Activated CD4-positive, alpha-beta T cell treated with anti-CD3 and anti-CD28 coated beads for 36 hours (primary cell): Measurements from ENCODE around the gene SFMBT2. TPM values are rescaled to one million over a fixed set of nuclear protein-coding genes. Genes with fewer than 3 reads are reported as not detected.

Experiments
- ATAC-seq: fragments of 200-7000 bp; cut with Tn5 transposase; one replicate; pipeline ENCODE4 v1.10.0; 2021; ENCODE audit warnings: mild to moderate bottlenecking, moderate library complexity
- CTCF ChIA-PET: fragments of 350-600 bp; sonication (Branson Sonifier 250); formaldehyde crosslinking; loops from one replicate; lab custom pipeline; 2021; ENCODE audit warnings: antibody characterized with exemption; lab: Charles Lee
- POLR2A ChIA-PET: fragments of 350-600 bp; sonication (Branson Sonifier 250); formaldehyde crosslinking; loops from one replicate; lab custom pipeline; 2021; ENCODE audit warnings: antibody characterized with exemption, inconsistent platforms; lab: Charles Lee
- DNase-seq: peaks from one replicate; pipeline ENCODE4 v3.0.0-alpha.2; 2020
- H3K27ac Mint-ChIP-seq: one replicate; pipeline ENCODE4 v1.8.0; 2021; ENCODE audit warnings: mixed read lengths
- H3K27me3 Mint-ChIP-seq: one replicate; pipeline ENCODE4 v1.8.0; 2021; ENCODE audit warnings: mixed read lengths
- H3K36me3 Mint-ChIP-seq: one replicate; pipeline ENCODE4 v1.8.0; 2021; ENCODE audit warnings: low read depth, mixed read lengths
- H3K4me1 Mint-ChIP-seq: one replicate; pipeline ENCODE4 v1.8.0; 2021; ENCODE audit warnings: mixed read lengths
- H3K4me3 Mint-ChIP-seq: one replicate; pipeline ENCODE4 v1.8.0; 2021; ENCODE audit warnings: mild to moderate bottlenecking, moderate library complexity, mixed read lengths
- H3K9me3 Mint-ChIP-seq: one replicate; pipeline ENCODE4 v1.8.0; 2021; ENCODE audit warnings: low read depth, mixed read lengths
- intact Hi-C, 2 experiments: fragments of 100-400 bp; cut with DNase I in 1 of 2; cut with micrococcal nuclease in 1 of 2; formaldehyde crosslinking; loops; one replicate each; pipeline versions ENCODE4 v1.14.2 to v1.15.1; 2022 to 2024; cut with DNase I, micrococcal nuclease
- total RNA-seq, 2 experiments: library from RNA; stranded (reverse); gene quantifications; one replicate each; pipeline ENCODE4 v1.2.3, GENCODE V29; 2021

The SFMBT2 gene
- total RNA-seq, 2 experiments from 2014 or later = 17.6 to 18.0 TPM

DNA sequence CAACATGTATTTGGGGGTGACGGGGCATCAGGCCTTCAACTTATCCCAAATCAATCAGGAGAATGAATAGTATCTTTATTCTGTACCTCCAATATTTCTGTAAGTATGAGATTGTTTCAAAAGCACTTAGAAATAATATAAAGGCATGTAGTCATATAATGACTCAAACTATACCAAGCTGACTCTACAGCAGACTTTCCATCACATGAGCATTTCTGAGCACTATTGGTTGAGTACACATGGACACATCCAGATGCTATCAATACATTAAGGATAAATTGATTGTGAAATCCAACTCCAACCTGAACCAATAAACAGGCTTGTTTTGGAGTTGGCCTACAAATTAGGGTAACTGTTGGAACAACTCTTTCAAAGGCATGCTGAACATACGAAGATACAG is 229.4 kb downstream of the SFMBT2 start:
- H3K4me3 Mint-ChIP-seq = no peak overlapping the region
- POLR2A ChIA-PET = no interaction called here
- CTCF ChIA-PET = interaction anchor here (0.7 to 0.8 kb wide), 2 partner anchors 18 to 20 kb away, joined by 3 to 4 read pairs; no protein-coding TSS in a partner anchor
- H3K4me1 Mint-ChIP-seq = peaks cover 36% of the 10 kb centered on the region
- ATAC-seq (peak; percentile 52), DNase-seq (no peak)
- H3K36me3 Mint-ChIP-seq = peaks cover 71% of the 10 kb centered on the region
- H3K27ac Mint-ChIP-seq = no peak overlapping the region
- intact Hi-C loops = loop anchor here in 1 of 2 experiments (10.0 kb wide), 1 partner anchor 597 kb away; the partner anchor contains the start of gene PRKCQ
- H3K9me3 Mint-ChIP-seq = peaks cover 19% of the 10 kb centered on the region
- no peaks in the 10 kb centered on the region for H3K27me3 Mint-ChIP-seq

DNA sequence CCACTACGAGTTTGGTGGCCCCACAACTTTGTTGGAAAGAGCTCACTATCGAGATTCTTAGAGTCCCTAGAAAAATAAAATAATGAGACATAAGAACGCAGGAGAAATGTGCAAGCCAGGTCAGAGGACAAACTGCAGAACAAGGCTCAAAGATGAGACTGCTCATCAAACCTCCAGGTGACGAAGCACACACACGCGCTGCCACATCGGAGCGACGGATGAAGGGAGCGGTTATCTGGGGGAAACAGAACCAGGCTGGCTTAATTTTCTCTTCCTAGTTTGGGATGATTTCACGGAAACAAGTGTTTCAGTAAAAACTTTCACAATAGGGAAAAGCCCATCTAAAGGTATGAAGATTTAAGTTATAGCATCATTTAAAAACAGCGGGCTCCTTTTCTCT is 231.3 kb downstream of the SFMBT2 start:
- ChIA-PET POLR2A (no interaction called here), CTCF (no interaction called here)
- Mint-ChIP-seq H3K36me3 (peaks cover 75% of the 10 kb centered on the region), H3K9me3 (peaks cover 23% of the 10 kb centered on the region), H3K4me1 (peaks cover 19% of the 10 kb centered on the region), H3K4me3 (no peak overlapping the region), H3K27ac (no peak overlapping the region), H3K27me3 (no peaks in the 10 kb centered on the region)
- no peak for ATAC-seq
- no peak for DNase-seq
- intact Hi-C loops = no loop called here

DNA sequence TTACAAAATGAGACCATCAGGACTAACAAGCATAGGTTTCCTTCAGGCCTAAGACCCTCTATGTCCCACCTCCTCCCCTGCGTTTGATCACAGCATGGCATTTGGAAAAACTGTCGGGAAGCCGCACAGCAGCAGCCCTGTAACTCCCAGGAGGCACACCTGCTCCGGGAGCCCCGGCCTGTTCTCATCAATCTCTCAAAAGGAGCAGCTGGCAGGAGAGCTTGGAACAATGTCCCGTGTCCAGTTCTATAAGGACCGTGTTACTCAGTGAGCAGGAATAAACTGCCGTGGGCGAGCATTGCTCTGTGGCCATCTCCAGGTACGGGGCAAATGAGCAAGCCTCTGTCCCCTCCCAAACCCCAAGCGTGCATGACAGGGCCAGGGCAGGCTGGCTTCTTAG is 236.9 kb downstream of the SFMBT2 start:
- POLR2A ChIA-PET = no interaction called here
- Mint-ChIP-seq H3K4me3 (no peak overlapping the region), H3K27ac (no peak overlapping the region), H3K4me1 (no peaks in the 10 kb centered on the region), H3K36me3 (peaks cover 57% of the 10 kb centered on the region), H3K27me3 (no peaks in the 10 kb centered on the region), H3K9me3 (peaks cover 9% of the 10 kb centered on the region)
- no peak for DNase-seq
- ATAC-seq = no peak
- CTCF ChIA-PET = no interaction called here
- intact Hi-C loops = no loop called here

DNA sequence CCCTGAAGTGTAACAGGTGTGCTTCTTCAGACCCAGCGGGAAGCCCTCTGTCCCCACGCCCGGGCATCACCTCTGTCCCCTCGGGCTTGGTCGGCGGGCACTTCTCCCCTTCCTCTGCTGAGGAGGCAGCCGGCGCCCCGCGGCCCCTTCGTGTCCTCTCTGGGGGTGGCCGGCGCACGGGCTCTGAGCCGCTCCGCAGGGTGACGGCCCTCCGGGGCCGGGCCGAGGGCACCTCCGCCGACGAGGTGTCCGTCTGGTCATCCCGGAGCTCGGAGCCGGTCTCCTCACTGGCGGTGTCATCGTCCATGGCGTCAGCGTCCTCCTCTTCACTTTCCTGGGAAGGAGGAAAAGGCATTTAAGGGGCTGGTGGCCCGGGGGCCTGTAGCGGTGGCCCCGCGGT is 239.0 kb downstream of the SFMBT2 start:
- peaks cover 9% of the 10 kb centered on the region for H3K9me3 Mint-ChIP-seq
- ChIA-PET POLR2A (no interaction called here), CTCF (no interaction called here)
- H3K4me1 Mint-ChIP-seq = no peaks in the 10 kb centered on the region
- peaks cover 44% of the 10 kb centered on the region for H3K36me3 Mint-ChIP-seq
- H3K27ac Mint-ChIP-seq = no peak overlapping the region
- DNase-seq (no peak), ATAC-seq (no peak)
- intact Hi-C loops = no loop called here
- H3K27me3 Mint-ChIP-seq = no peaks in the 10 kb centered on the region
- no peak overlapping the region for H3K4me3 Mint-ChIP-seq

DNA sequence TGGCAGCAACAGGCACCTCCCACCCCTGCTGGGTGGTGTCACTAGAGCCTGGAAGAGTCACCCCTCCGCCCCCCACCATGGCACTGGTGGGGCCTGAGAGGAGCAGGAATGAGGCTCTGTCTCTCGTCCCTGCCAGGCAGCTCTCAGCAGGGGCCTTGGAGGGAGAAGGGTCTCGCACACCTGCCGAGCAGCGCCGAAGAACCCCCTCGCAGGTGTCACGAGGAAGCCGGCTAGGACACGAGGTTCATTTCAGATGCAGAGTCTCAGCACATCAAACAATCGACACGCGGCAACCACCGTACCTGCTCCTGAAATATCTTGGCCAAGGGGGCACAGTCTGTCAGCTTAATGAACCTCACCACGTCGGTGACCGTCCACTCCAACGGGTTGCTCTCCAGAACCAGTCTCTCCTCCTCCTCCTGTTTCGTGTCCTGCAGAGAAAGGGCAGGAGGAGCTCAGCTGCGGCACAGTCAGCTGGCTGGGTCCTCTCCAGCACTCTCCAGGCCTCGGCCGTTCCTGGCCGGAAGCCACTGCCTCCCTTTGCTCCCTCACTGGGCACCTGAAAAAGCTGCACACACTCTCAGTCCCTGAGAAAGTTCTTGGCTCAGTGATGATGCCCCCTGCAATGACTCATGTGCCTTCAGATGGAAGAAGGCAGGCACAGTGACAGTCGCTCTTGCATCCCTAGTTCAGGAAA is 240.1 kb downstream of the SFMBT2 start:
- POLR2A ChIA-PET = no interaction called here
- Mint-ChIP-seq H3K9me3 (peaks cover 6% of the 10 kb centered on the region), H3K4me1 (no peaks in the 10 kb centered on the region), H3K27me3 (no peaks in the 10 kb centered on the region), H3K36me3 (peaks cover 33% of the 10 kb centered on the region), H3K4me3 (no peak overlapping the region), H3K27ac (no peak overlapping the region)
- DNase-seq (no peak), ATAC-seq (no peak)
- intact Hi-C loops = no loop called here
- CTCF ChIA-PET = no interaction called here

DNA sequence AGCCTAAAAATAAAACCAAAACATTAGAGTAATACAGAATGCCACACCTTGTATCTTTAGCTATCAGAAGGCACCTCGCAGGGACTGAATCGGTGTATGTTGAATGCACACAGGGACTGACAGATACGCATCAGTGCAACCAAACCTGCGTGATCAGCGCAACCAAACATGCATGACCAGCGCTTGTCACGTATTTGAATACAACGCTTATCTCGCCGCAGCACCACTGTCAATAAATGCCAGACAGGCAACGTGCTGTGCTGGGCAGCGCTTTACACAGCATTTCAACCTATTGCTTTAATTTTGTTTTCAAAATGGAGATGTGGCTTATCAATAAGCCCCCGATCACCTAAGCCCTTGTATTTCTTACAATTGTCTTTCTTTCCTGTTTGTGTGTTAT is 242.4 kb downstream of the SFMBT2 start:
- POLR2A ChIA-PET = no interaction called here

DNA sequence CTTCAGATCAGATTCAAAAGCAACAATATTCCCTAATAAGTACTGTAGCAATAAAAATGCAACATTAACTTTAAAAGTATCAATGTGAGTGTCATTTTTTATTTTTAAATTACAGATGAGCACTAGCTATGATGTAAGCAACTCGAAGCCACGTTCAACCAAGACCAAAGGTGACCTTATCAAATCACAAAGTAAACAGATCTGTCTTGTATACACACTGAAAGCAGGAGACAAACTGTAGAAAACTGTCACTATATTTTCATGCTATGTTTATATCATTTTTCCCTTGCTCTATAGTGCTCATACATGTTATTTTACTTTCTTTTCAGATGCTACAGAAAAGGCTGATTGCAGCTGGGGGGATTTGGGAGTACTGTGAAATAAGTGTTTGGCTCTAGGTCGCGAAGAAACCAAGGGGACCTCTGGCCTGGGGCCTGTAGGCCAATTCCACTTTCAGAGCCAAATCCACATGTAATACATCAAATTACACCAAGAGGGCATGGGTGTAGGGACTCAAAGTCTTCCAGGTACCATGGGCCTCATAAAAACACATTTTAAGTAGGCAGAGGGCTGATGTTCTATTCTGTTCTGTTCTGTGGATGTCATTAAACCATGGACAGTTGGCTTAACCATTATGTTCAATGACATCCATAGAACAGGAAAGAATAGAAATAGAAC is 245.2 kb downstream of the SFMBT2 start:
- Mint-ChIP-seq H3K4me1 (peaks cover under 1% of the 10 kb centered on the region), H3K27ac (no peak overlapping the region), H3K36me3 (peaks cover 29% of the 10 kb centered on the region), H3K27me3 (no peaks in the 10 kb centered on the region), H3K4me3 (no peak overlapping the region), H3K9me3 (no peaks in the 10 kb centered on the region)
- POLR2A ChIA-PET = no interaction called here
- ATAC-seq (no peak), DNase-seq (no peak)
- intact Hi-C loops = no loop called here
- CTCF ChIA-PET = interaction anchor here (0.9 kb wide), 1 partner anchor 13 kb away, joined by 3 read pairs; no protein-coding TSS in a partner anchor

More for the DNA sequence above, 242.4 kb downstream of the SFMBT2 start:
- ATAC-seq = no peak
- peaks cover 26% of the 10 kb centered on the region for H3K36me3 Mint-ChIP-seq
- intact Hi-C loops = no loop called here
- H3K9me3 Mint-ChIP-seq = no peaks in the 10 kb centered on the region
- CTCF ChIA-PET = interaction anchor here (0.7 to 1.4 kb wide), 2 partner anchors 181 to 249 kb away, joined by 3 to 4 read pairs; no protein-coding TSS in a partner anchor
- DNase-seq = no peak
- no peak overlapping the region for H3K27ac Mint-ChIP-seq
- no peaks in the 10 kb centered on the region for H3K4me1 Mint-ChIP-seq
- no peak overlapping the region for H3K4me3 Mint-ChIP-seq
- no peaks in the 10 kb centered on the region for H3K27me3 Mint-ChIP-seq

DNA sequence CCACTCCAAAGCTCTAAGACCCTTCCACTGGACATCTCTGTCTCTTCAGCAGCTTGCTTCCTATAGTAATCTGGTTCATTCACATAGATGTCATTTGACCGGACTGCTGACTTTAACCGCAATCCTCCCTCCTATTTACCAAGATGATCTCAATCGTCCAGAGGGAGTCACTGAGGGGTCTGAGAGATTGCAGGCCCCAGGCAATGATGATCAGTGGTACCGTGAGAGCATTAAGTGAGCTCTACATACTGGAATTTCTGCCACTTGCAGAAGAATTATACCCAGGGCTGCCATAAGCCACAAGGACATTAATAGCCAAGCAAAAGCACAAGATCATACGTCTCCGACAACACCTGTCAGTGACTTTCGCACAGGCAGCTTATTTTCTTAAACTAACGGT is 245.9 kb downstream of the SFMBT2 start:
- CTCF ChIA-PET = interaction anchor here (1.6 kb wide), 1 partner anchor 12 kb away, joined by 4 read pairs; no protein-coding TSS in a partner anchor
- Mint-ChIP-seq H3K36me3 (peaks cover 35% of the 10 kb centered on the region), H3K27ac (no peak overlapping the region), H3K9me3 (no peaks in the 10 kb centered on the region), H3K27me3 (no peaks in the 10 kb centered on the region), H3K4me1 (peaks cover 7% of the 10 kb centered on the region), H3K4me3 (no peak overlapping the region)
- ATAC-seq = no peak
- DNase-seq = no peak
- POLR2A ChIA-PET = no interaction called here
- intact Hi-C loops = no loop called here

DNA sequence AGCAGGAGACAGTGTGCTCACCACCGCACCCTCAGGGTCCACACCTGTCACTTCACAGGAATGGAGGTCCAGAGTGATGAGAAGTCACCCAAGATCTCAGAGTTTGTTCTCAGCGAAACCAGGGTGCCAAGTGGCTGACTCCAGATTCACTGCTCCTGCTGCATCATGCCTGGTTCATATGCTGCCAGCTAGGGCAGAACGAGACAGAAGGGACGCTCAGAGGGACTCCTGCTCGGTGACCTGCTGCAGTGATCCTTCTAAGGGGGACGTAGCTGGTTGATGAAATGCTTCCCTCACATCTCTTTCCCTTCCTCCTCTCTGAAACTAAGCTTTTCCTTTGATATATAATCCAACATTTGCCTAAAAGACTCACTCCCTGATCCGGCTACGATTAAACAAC is 248.5 kb downstream of the SFMBT2 start:
- Mint-ChIP-seq H3K4me1 (peaks cover 20% of the 10 kb centered on the region), H3K27ac (no peak overlapping the region), H3K4me3 (no peak overlapping the region), H3K9me3 (no peaks in the 10 kb centered on the region), H3K27me3 (no peaks in the 10 kb centered on the region), H3K36me3 (peaks cover 34% of the 10 kb centered on the region)
- intact Hi-C loops = no loop called here
- ATAC-seq (no peak), DNase-seq (no peak)
- CTCF ChIA-PET = no interaction called here
- POLR2A ChIA-PET = no interaction called here

DNA sequence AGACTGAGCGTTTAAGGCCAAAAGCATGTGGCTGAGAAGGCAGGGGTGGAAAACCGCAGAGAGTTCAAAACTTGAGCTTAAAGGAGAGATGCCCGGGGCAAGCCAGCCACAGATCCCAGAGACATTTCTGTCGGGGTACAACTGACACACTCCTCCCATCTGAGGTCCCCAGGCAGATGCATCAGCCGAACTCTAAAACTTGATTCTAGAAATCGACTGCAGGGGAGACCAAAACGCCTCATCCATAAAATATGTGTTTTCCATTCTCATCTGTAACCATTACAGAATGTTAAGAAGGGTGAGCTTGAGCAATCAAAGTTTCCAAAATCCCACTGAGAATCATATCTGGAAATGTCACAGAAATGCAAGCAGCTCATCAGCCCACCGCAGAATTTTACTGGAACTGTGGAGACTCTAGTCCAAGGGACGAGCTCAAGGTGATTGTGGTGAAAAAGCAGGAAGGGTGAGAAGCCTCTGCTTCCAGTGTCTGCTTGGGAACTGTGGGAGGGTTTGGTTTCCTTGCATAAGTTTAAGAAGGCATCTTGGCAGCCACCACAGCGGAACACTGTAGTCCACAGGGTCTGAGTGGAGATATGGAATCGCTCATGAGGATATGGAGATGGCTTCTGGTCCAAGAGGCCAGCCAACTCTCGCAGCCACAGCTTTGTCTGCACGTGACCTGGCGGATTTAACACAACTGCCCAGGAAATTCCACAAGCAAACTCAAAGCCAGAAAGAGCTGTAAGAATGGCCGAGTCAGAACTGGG is 249.2 kb downstream of the SFMBT2 start:
- Mint-ChIP-seq H3K27ac (no peak overlapping the region), H3K4me1 (peaks cover 26% of the 10 kb centered on the region), H3K36me3 (peaks cover 34% of the 10 kb centered on the region), H3K9me3 (no peaks in the 10 kb centered on the region), H3K27me3 (no peaks in the 10 kb centered on the region), H3K4me3 (no peak overlapping the region)
- intact Hi-C loops = no loop called here
- ATAC-seq (no peak), DNase-seq (no peak)
- ChIA-PET CTCF (interaction anchor here (0.6 to 1.1 kb wide), 3 partner anchors 19 to 419 kb away, joined by 3 to 5 read pairs (median 4); no protein-coding TSS in a partner anchor), POLR2A (no interaction called here)

DNA sequence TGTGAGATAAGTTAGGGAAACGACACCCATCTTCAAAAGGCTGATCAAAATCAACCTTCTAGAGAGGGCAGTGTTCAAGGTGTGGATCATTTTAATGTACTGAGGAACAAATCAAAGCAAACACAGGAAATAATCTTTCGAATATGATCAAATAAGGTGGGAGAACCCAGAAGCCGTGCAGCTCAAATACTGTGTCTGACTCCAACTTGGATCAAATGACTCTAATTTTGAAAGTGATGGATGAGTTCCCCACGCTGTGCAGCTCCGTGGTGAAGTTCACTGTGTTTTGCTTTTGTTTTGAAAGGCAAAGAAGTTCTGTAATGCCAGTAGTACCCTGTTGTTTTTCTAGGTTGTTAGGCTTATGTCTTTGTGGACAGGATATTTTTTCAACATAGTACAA is 250.9 kb downstream of the SFMBT2 start:
- no peak overlapping the region for H3K4me3 Mint-ChIP-seq
- H3K27me3 Mint-ChIP-seq = no peaks in the 10 kb centered on the region
- DNase-seq (peak; percentile 32), ATAC-seq (peak; percentile 88)
- peaks cover 34% of the 10 kb centered on the region for H3K36me3 Mint-ChIP-seq
- H3K4me1 Mint-ChIP-seq = peaks cover 26% of the 10 kb centered on the region
- no peaks in the 10 kb centered on the region for H3K9me3 Mint-ChIP-seq
- intact Hi-C loops = no loop called here
- CTCF ChIA-PET = interaction anchor here (1.2 kb wide), 1 partner anchor 8 kb away, joined by 4 read pairs; no protein-coding TSS in a partner anchor
- POLR2A ChIA-PET = no interaction called here
- H3K27ac Mint-ChIP-seq = peak overlapping the region; percentile 66
